ENCODE measurements around the gene FNBP1. TPM values are rescaled to one million over a fixed set of nuclear protein-coding genes. Genes with fewer than 3 reads are reported as not detected.

FNBP1 gene
- total and polyA plus RNA-seq, 2 experiments from 2014 or later = 26.6 to 28.8 TPM

GRCh38 chr9:130029223-130029973 is 13.6 kb downstream of the FNBP1 start:
- no peaks in the 10 kb centered on the region for H3K9me3 Mint-ChIP-seq
- Histone ChIP-seq H3K4me1 (ENCODE audit: insufficient read depth) (peaks cover 3% of the 10 kb centered on the region; the same call in 1 of the 2 replicates), H3K27ac (ENCODE audit: low read depth) (no peak overlapping the region), H3K9me2 (ENCODE audit: insufficient read depth) (no peaks in the 10 kb centered on the region), H3K4me3 (no peak overlapping the region), H3K4me2 (no peak overlapping the region), H3K27me3 (ENCODE audit: insufficient read depth) (no peaks in the 10 kb centered on the region), H3F3A (replicated peaks; ENCODE audit: low read depth) (no peaks in the 10 kb centered on the region), H4K20me1 (replicated peaks; ENCODE audit: insufficient read depth) (peaks cover 13% of the 10 kb centered on the region; the same call in 1 of the 2 replicates), H2AFZ (no peak overlapping the region), H3K79me2 (replicated peaks; ENCODE audit: insufficient read depth) (peaks cover 72% of the 10 kb centered on the region), H3K36me3 (ENCODE audit: insufficient read depth) (no peaks in the 10 kb centered on the region)
- ATAC-seq (no peak), DNase-seq (ENCODE audit: low spot score) (no peak)
- no peak overlapping the region for H3K4me3 Mint-ChIP-seq
- H3K4me1 Mint-ChIP-seq = no peaks in the 10 kb centered on the region; the same call in 1 of the 3 replicates
- TF ChIP-seq CTCF (conservative IDR thresholded peaks at IDR 0.05; ENCODE audit: low read depth in 2 of 2) = no peak
- TF ChIP-seq ZNF331 (CRISPR knock-in tag; IDR thresholded peaks at IDR 0.05; ENCODE audit: low read depth) = no peak
- TF ChIP-seq CREB1 (CRISPR knock-in tag; IDR thresholded peaks at IDR 0.05; ENCODE audit: low read depth) = no peak
- TF ChIP-seq ETS1 (IDR thresholded peaks at IDR 0.05) = no peak
- TF ChIP-seq NANOG (IDR thresholded peaks at IDR 0.05; ENCODE audit: borderline replicate concordance) = no peak
- no peaks in the 10 kb centered on the region for H3K36me3 Mint-ChIP-seq (ENCODE audit: low read depth)
- no peak overlapping the region for H3K27ac Mint-ChIP-seq
- H3K27me3 Mint-ChIP-seq (ENCODE audit: insufficient read depth, low read depth, poor library complexity) = peaks cover 5% of the 10 kb centered on the region

- Histone ChIP-seq H2AFZ (no peak overlapping the region), H3K27me3 (ENCODE audit: insufficient read depth) (no peaks in the 10 kb centered on the region), H3K79me2 (replicated peaks; ENCODE audit: insufficient read depth) (peaks cover 70% of the 10 kb centered on the region), H3K4me2 (no peak overlapping the region), H3K27ac (ENCODE audit: low read depth) (no peak overlapping the region), H3K9me2 (ENCODE audit: insufficient read depth) (no peaks in the 10 kb centered on the region), H3K4me3 (no peak overlapping the region), H3K4me1 (ENCODE audit: insufficient read depth) (peaks cover 3% of the 10 kb centered on the region; the same call in 1 of the 2 replicates), H4K20me1 (replicated peaks; ENCODE audit: insufficient read depth) (peaks cover 17% of the 10 kb centered on the region; the same call in 1 of the 2 replicates), H3K36me3 (ENCODE audit: insufficient read depth) (no peaks in the 10 kb centered on the region), H3F3A (replicated peaks; ENCODE audit: low read depth) (no peaks in the 10 kb centered on the region)
- no peak for TF ChIP-seq ETS1 (IDR thresholded peaks at IDR 0.05)
- H3K36me3 Mint-ChIP-seq (ENCODE audit: low read depth) = no peaks in the 10 kb centered on the region
- H3K9me3 Mint-ChIP-seq = no peaks in the 10 kb centered on the region
- H3K4me1 Mint-ChIP-seq = peaks cover 1% of the 10 kb centered on the region; the same call in 2 of the 3 replicates
- no peak for DNase-seq (ENCODE audit: low spot score)
- no peak overlapping the region for H3K27ac Mint-ChIP-seq
- peaks cover 5% of the 10 kb centered on the region for H3K27me3 Mint-ChIP-seq (ENCODE audit: insufficient read depth, low read depth, poor library complexity)
- no peak overlapping the region for H3K4me3 Mint-ChIP-seq
- no peak for ATAC-seq
Measured at GRCh38 chr9:130028493-130029222, 14.3 kb downstream of the FNBP1 start.
